SK-MEL-5 (cell line): Measurements from ENCODE around the gene NDUFA1. TPM values are rescaled to one million over a fixed set of nuclear protein-coding genes. Genes with fewer than 3 reads are reported as not detected.
"Not testable (repeated sequence)": the region's sequence is repeated elsewhere in the genome, so short reads cannot be mapped to it uniquely, and the experiment has no call there.

Source experiments
- DNase-seq: peaks from one replicate; pipeline ENCODE4 v3.0.0-alpha.2; 2016; ENCODE audit warnings: low read depth, low spot score
- in situ Hi-C: cut with HindIII; loops from 2 replicates; pipeline ENCODE4 v1.10.0; 2016; ENCODE audit warnings: low sequenced_read_pairs, high pct_unique_total_duplicates, low pct_unique_long_range_greater_than_20kb
- polyA plus RNA-seq, 2 experiments: library from polyadenylated mRNA; depleted of rRNA; stranded (reverse); fragments of >200 nt; gene quantifications; 2 replicates each; pipeline ENCODE4 v1.2.3, GENCODE V29; 2015
- total RNA-seq: library from RNA; depleted of rRNA; stranded (reverse); fragments of >200 nt; shearing (Covaris generic); gene quantifications from 2 replicates; pipeline ENCODE4 v1.2.3, GENCODE V29; 2014; rRNA removed

NDUFA1 gene
- total RNA-seq = 153 and 162 TPM in 2 replicates
- 61.1 and 87.0 TPM in 2 replicates for polyA plus RNA-seq (2015; cell fraction: cytosol; rRNA removed)
- 8.3 and 15.2 TPM in 2 replicates for polyA plus RNA-seq (2015; cell fraction: nucleus; rRNA removed)

DNA sequence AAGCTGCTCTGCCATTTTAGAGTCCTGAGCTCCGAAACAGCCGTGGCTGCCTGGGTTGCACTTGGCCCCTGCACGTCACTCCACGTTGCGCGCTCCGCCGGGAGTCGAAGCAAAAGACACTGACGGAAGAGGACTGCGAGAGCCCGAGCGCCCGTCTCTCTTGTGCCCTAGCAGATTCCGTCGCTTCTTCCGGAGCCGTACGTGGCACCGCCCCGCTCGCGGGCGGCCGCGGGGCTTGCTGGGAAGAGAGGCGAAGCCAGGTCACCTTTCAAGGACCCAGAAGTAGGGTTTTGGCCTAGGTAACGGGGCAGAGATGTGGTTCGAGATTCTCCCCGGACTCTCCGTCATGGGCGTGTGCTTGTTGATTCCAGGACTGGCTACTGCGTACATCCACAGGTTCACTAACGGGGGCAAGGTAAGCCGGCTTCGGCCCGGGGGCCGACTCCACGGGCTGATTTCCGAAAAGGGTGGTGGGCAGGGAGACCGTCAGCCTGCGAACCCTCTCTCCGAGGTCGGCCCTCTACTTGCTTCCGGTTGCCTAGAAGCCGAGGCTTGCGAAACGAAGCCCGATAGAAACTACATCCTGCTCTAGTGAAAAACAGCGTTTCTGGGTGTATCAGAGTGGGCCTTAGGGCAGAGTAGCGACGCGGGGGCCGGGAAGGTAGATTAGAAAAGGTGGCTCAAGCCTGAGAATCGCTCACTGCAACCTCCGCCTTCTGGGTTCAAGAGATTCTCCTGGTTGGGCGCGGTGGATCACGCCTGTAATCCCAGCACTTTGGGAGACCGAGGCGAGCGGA, at the start of gene NDUFA1, which contains the start of gene RNF113A:
NDUFA1 (plus strand) TSS at position 234 of the 797 bp plus-strand sequence; CDS start at position 314, 80 bp downstream.
RNF113A (minus strand) TSS at position 135 of the 797 bp plus-strand sequence; CDS start at position 15, 120 bp downstream.
- in situ Hi-C loops = no loop called here
- peak; percentile 88 for DNase-seq

DNA sequence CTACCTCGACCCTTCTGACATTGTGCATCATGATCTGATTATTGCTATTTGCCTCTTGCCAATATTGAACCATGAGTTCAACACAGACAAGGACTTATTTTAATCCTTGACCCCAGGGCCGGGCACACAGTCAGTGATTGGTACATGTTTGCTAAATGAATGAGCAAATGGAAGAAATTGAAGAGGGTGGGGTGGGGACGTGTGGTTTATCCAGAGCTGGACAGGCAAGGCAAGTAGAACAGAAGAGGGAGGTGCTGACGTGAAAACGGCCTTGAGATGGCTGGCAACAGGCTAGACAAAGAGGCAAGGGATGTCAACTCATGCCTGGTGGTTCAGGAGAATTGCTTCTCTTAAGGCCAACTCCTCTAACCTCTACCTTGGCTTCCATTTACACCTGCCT, 47.4 kb upstream of the NDUFA1 start:
- in situ Hi-C loops, DNase-seq: not testable (repeated sequence)

- peak; percentile 4 for DNase-seq
Observed at GRCh38 chrX:119826399-119826959, 45.2 kb upstream of the NDUFA1 start.

DNA sequence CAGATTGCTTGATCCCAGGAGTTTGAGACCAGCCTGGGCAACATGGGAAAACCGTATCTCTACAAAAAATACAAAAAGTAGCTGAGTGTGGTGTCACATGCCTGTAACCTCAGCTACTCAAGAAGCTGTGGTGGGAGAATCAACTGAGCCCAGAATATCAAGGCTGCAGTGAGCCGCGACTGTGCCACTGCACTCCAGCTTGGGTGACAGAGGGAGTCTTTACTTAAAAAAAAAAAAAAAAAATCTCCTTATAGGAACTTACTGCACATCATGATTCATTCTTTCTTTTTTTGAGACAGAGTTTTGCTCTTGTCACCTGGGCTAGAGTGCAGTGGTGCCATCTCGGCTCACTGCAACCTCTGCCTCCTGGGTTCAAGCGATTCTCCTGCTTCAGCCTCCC, 43.2 kb upstream of the NDUFA1 start:
- in situ Hi-C loops = no loop called here
- no peak for DNase-seq

More at GRCh38 chrX:119826399-119826959, 45.2 kb upstream of the NDUFA1 start:
- in situ Hi-C loops = no loop called here

GRCh38 chrX:119833905-119834304, 37.7 kb upstream of the NDUFA1 start:
- in situ Hi-C loops = no loop called here
- DNase-seq = no peak

DNA sequence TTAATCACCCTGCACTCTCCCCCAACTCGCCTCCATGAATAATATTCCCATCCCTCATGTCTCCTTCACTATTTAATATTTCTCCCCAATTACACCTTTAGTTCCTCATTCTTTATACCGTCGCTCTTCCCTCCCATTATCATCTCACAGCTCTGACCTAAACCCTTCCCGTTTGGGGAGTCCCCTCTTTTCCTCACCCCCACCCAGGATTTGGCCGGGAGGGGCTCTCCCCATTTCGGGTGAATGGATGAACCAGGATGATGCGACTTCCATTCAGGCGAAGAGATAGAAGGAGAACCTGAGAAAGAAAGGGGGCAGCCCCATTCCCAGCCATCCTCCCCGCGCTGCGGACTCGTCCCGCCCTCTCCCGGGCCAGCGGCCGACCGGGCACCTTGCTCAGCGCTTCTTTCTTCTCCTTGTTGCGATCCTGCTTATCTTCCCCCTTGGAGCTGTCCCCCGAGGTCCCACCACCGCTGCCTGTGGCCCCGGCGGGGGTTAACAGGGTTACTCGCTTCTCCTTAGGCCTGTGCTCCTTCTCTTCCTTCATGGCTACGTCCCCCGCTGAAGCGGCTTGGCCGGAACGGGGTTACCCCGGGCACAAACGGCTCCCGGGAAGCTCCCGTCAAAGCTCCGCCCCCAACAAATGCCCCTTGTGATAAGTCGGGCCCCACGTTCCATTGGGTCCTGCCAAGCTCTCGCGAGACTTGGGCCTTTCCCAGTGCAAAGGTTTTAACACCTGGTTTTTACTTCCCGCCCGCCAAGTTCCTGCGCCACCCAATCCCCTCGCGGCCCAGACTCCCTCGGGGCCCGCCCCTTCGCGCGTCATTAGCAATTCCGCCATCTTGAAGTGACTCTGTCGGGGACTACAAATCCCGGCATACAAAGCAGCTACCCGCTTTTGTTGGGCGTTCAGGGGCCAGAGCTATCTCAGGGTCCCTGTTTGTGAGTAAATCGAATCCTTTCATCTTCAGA, 19.0 kb upstream of the NDUFA1 start, which contains the start of gene UPF3B:
UPF3B (minus strand) TSS at position 582 of the 972 bp plus-strand sequence; CDS start at position 547, 35 bp downstream.
- in situ Hi-C loops = no loop called here
- peak; percentile 98 for DNase-seq

GRCh38 chrX:119853444-119853843, 18.2 kb upstream of the NDUFA1 start:
- DNase-seq = no peak
- in situ Hi-C loops = no loop called here

DNA sequence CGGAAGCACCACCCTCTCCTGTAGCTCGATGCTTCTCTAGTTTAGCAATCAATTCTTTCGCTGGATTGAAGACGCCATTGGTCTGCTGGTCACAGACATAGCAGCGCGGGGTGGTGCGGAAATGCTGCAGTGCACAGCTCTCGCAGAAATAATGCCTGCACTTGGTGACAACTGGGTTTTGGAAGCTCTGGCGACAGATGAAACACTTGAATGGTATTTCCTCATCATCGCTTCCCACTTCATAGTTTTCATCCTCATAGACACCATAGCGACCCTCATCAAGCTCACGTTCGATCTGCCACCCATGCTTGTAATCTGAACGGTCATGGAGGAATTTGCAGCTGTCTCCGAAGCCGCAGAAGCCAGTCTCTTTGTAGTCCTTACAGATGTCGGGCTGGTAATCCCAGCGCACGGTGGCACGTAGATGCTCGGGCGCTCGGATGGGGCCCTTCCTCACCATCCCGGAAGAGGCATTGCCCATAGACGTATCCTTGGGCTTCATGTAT, 953 bp upstream of the NDUFA1 start:
- in situ Hi-C loops = no loop called here
- DNase-seq = no peak

- in situ Hi-C loops = no loop called here
- DNase-seq = no peak
Observed at GRCh38 chrX:119871245-119871598, 410 bp upstream of the NDUFA1 start.

DNA sequence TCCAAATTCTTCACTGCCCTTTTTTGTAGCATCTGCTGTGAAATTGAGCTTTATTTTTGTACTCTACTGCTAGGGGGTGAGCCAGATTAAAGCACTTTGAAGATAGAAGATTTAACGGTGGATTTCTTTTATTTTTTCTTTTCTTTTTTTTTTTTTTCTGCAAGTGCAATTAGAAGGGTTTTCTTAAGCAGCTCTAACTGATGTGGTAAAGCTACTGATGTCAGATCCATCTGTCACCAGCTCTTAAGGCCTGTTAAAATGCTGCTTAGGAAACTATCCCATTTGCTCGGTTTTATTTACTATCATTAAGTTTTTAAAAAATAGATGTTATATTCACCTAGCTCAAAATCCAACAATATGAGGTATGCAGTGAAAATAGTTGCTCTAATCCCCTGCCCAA, 7.1 kb downstream of the NDUFA1 start:
- no peak for DNase-seq
- in situ Hi-C loops = no loop called here

- in situ Hi-C loops = no loop called here
- no peak for DNase-seq
Observed at GRCh38 chrX:119880076-119880475, 8.4 kb downstream of the NDUFA1 start.

- peak; percentile 61 for DNase-seq
- in situ Hi-C loops = no loop called here
Observed at GRCh38 chrX:119880552-119881437, 9.2 kb downstream of the NDUFA1 start.

DNA sequence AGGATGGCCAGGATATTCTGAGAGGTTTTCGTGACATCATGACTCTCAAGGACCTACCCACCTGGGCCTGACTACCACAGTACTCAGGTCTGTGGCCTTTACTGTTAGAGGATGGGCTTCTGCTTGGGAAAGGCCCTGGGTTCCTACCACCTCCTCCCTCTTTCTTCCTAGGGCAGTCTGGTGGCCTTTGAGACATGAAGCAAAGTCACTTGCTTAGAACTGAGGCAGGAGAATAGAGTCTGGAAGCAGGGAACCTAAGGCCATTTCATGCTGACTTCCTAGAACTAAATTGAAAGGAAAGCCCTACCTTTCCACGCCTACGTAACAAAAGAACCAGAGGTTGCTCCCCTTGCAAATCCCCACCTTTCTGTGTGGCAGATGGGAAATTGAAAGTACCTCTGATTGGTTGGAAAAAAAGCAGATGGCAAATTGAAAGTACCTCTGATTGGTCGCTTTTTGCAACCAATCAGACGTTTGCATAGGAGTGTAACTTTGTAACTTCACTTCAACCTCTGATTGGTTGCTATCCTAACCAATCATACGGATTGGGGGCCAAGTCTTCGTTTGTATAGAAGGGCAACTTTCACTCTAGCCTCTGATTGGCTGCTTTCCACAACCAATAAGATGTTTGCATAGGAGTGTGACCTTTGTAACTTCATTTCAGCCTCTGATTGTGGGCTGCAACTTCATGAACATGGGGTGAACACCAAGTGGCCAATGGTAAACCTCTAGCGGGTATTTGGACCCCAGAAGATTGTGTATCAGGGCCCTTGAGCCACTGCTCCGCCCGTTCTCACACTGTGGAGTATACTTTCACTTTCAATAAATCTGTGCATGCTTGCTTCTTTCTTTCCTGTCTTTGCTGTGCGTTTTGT, 14.2 kb downstream of the NDUFA1 start:
- DNase-seq = peak; percentile 44
- in situ Hi-C loops = no loop called here

GRCh38 chrX:119887721-119888425, 16.2 kb downstream of the NDUFA1 start:
- peak; percentile 82 for DNase-seq
- in situ Hi-C loops = no loop called here

DNA sequence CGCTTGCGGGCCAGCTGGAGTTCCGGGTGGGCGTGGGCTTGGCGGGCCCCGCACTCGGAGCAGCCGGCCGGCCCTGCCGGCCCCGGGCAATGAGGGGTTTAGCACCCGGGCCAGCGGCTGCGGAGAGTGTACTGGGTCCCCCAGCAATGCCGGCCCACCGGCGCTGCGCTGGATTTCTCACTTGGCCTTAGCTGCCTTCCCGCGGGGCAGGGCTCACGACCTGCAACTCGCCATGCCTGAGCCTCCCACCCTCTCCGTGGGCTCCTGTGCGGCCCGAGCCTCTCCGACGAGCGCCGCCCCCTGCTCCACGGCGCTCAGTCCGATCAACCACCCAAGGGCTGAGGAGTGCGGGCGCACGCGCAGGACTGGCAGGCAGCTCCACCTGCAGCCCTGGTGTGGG, 19.0 kb downstream of the NDUFA1 start:
- DNase-seq, in situ Hi-C loops: not testable (repeated sequence)
